Hepatocyte (in vitro differentiated cells): ENCODE results near the gene LSS.
"Not testable (repeated sequence)": the region's sequence is repeated elsewhere in the genome, so short reads cannot be mapped to it uniquely, and the experiment has no call there.

Experiments used
- CTCF ChIP-seq: fragments of 200-600 bp; sonication (generic); IDR thresholded peaks from 2 replicates; pipeline ENCODE4 v1.5.1; 2016; ENCODE audit warnings: antibody characterized with exemption, mild to moderate bottlenecking; ENCODE audit not compliant: poor library complexity
- EZH2 ChIP-seq: fragments of 200-600 bp; sonication (generic); IDR thresholded peaks from 2 replicates; pipeline ENCODE4 v1.6.1; 2016; ENCODE audit warnings: antibody characterized with exemption, mild to moderate bottlenecking, borderline replicate concordance
- EZH2phosphoT487 ChIP-seq: fragments of 200-600 bp; sonication (generic); IDR thresholded peaks from one replicate; pipeline ENCODE4 v1.6.1; 2018; ENCODE audit warnings: antibody characterized with exemption, mild to moderate bottlenecking, low read depth, moderate library complexity; ENCODE audit not compliant: unreplicated experiment, severe bottlenecking

GRCh38 chr21:46176443-46177129, 52.0 kb downstream of the LSS start:
- not testable (repeated sequence) for TF ChIP-seq CTCF, EZH2, EZH2phosphoT487
